Sciatic nerve (tissue), 2 donors: ENCODE measurements around the gene TPSD1. TPM values are rescaled to one million over a fixed set of nuclear protein-coding genes. Genes with fewer than 3 reads are reported as not detected.
"Not testable (repeated sequence)": the region's sequence is repeated elsewhere in the genome, so short reads cannot be mapped to it uniquely, and the experiment has no call there.

Experiments used
- ATAC-seq: fragments of 200-7000 bp; cut with Tn5 transposase; one replicate; pipeline ENCODE4 v1.9.1; 2020; ENCODE audit warnings: mild to moderate bottlenecking, moderate library complexity
- DNase-seq: peaks from one replicate; pipeline ENCODE4 v3.0.0-alpha.2; 2020; ENCODE audit warnings: low spot score
- intact Hi-C: fragments of 100-400 bp; cut with DNase I; formaldehyde crosslinking; loops from one replicate; pipeline ENCODE4 v1.14.2; 2022
- total RNA-seq: library from RNA; stranded (reverse); fragmentation: NEBNext Ultra II Directional; extraction: Animal tissue kit (Norgen Biotek cat#: 25700); gene quantifications from one replicate; pipeline ENCODE4 v1.2.1, GENCODE V29; 2021
- donor health status: DM: no; HTN: no; CAD: no.
- donor health status: DM: no; HTN: no; CAD: no.

Gene TPSD1
- total RNA-seq, 1 donor from 2014 or later: 0.27 TPM

- intact Hi-C loops: no loop called here
- DNase-seq (no peak), ATAC-seq (no peak)
Measured at GRCh38 chr16:1258906-1259759, 3.3 kb downstream of the TPSD1 start.

GRCh38 chr16:1259760-1260068 lies 3.8 kb downstream of the TPSD1 start:
- ATAC-seq: no peak
- DNase-seq: no peak
- intact Hi-C loops: no loop called here

- DNase-seq (no peak), ATAC-seq (no peak)
- intact Hi-C loops: no loop called here
Measured at GRCh38 chr16:1260101-1260680, 4.3 kb downstream of the TPSD1 start.

- intact Hi-C loops: no loop called here
- no peak for DNase-seq
- no peak for ATAC-seq
Measured at GRCh38 chr16:1261131-1261892, 5.4 kb downstream of the TPSD1 start.

- intact Hi-C loops: no loop called here
- DNase-seq (no peak), ATAC-seq (no peak)
Measured at GRCh38 chr16:1262210-1262845, 6.5 kb downstream of the TPSD1 start.

GRCh38 chr16:1262846-1263221 lies 7.0 kb downstream of the TPSD1 start:
- intact Hi-C loops: no loop called here
- ATAC-seq: no peak
- DNase-seq: no peak

GRCh38 chr16:1263591-1264344 lies 7.9 kb downstream of the TPSD1 start:
- intact Hi-C loops: no loop called here
- no peak for ATAC-seq

GRCh38 chr16:1264345-1265089 lies 8.6 kb downstream of the TPSD1 start:
- no peak for DNase-seq
- no peak for ATAC-seq
- intact Hi-C loops: no loop called here

More at GRCh38 chr16:1263591-1264344, 7.9 kb downstream of the TPSD1 start:
- DNase-seq: no peak

GRCh38 chr16:1265090-1265630 lies 9.3 kb downstream of the TPSD1 start:
- DNase-seq: no peak
- intact Hi-C loops: no loop called here
- ATAC-seq: no peak

GRCh38 chr16:1265826-1266225 lies 10.0 kb downstream of the TPSD1 start:
- DNase-seq: no peak

GRCh38 chr16:1269418-1269817 lies 13.5 kb downstream of the TPSD1 start:
- intact Hi-C loops, ATAC-seq: not testable (repeated sequence)

More at GRCh38 chr16:1265826-1266225, 10.0 kb downstream of the TPSD1 start:
- intact Hi-C loops: no loop called here
- ATAC-seq: no peak

GRCh38 chr16:1271380-1271723 lies 15.5 kb downstream of the TPSD1 start:
- ATAC-seq: no peak

More at GRCh38 chr16:1269418-1269817, 13.5 kb downstream of the TPSD1 start:
- DNase-seq: not testable (repeated sequence)

GRCh38 chr16:1271724-1272413 lies 16.0 kb downstream of the TPSD1 start:
- intact Hi-C loops, DNase-seq: not testable (repeated sequence)
- ATAC-seq: peak; percentile 51

More at GRCh38 chr16:1271380-1271723, 15.5 kb downstream of the TPSD1 start:
- no peak for DNase-seq
- intact Hi-C loops: no loop called here

- DNase-seq (no peak), ATAC-seq (no peak)
- intact Hi-C loops: no loop called here
Measured at GRCh38 chr16:1272453-1273198, 16.8 kb downstream of the TPSD1 start.

GRCh38 chr16:1273816-1274215 lies 17.9 kb downstream of the TPSD1 start:
- no peak for ATAC-seq
- intact Hi-C loops: no loop called here
- DNase-seq: no peak

GRCh38 chr16:1274767-1275166 lies 18.9 kb downstream of the TPSD1 start:
- intact Hi-C loops: no loop called here
- DNase-seq (no peak), ATAC-seq (no peak)
